HG02973 (cell line): Measurements from ENCODE around the gene DSG3.
A peak's percentile ranks its signal among the peaks of the same experiment; 100 is the strongest.

Source experiments
- ATAC-seq: cut with Tn5 transposase; IDR thresholded peaks from one replicate; pipeline ENCODE4 v1.9.1; 2021; ENCODE audit warnings: moderate library complexity; ENCODE audit not compliant: unreplicated experiment

The DSG3 gene

GRCh38 chr18:31447530-31448191 lies at the start of gene DSG3:
Gene DSG3 (plus strand): TSS chr18:31447741. CDS start chr18:31447878, 137 bp downstream.
- ATAC-seq, result no peak

- no peak for ATAC-seq
Measured at GRCh38 chr18:31398191-31398590, 49.4 kb upstream of the DSG3 start.

GRCh38 chr18:31399306-31400032 lies 48.1 kb upstream of the DSG3 start:
- ATAC-seq, result no peak

- no peak for ATAC-seq
Measured at GRCh38 chr18:31401156-31402025, 46.1 kb upstream of the DSG3 start.

GRCh38 chr18:31402026-31402373 lies 45.5 kb upstream of the DSG3 start:
- no peak for ATAC-seq

- no peak for ATAC-seq
Measured at GRCh38 chr18:31403409-31403808, 44.1 kb upstream of the DSG3 start.

GRCh38 chr18:31407649-31408048 lies 39.9 kb upstream of the DSG3 start:
- no peak for ATAC-seq

- no peak for ATAC-seq
Measured at GRCh38 chr18:31409276-31409675, 38.3 kb upstream of the DSG3 start.

GRCh38 chr18:31410716-31411483 lies 36.6 kb upstream of the DSG3 start:
- no peak for ATAC-seq

- ATAC-seq, result no peak
Measured at GRCh38 chr18:31413137-31413536, 34.4 kb upstream of the DSG3 start.

- no peak for ATAC-seq
Measured at GRCh38 chr18:31417850-31418249, 29.7 kb upstream of the DSG3 start.

GRCh38 chr18:31419457-31419932 lies 28.0 kb upstream of the DSG3 start:
- ATAC-seq, result no peak

GRCh38 chr18:31420032-31420431 lies 27.5 kb upstream of the DSG3 start:
- no peak for ATAC-seq

GRCh38 chr18:31420524-31420923 lies 27.0 kb upstream of the DSG3 start:
- ATAC-seq, result no peak

- peak; percentile 82 for ATAC-seq
Measured at GRCh38 chr18:31424383-31424988, 23.1 kb upstream of the DSG3 start.

- no peak for ATAC-seq
Measured at GRCh38 chr18:31426021-31426420, 21.5 kb upstream of the DSG3 start.

- ATAC-seq, result no peak
Measured at GRCh38 chr18:31426871-31427406, 20.6 kb upstream of the DSG3 start.

- ATAC-seq, result no peak
Measured at GRCh38 chr18:31428211-31428610, 19.3 kb upstream of the DSG3 start.

- no peak for ATAC-seq
Measured at GRCh38 chr18:31429623-31430022, 17.9 kb upstream of the DSG3 start.

GRCh38 chr18:31430072-31430471 lies 17.5 kb upstream of the DSG3 start:
- ATAC-seq, result no peak
